Measurements from ENCODE around the gene LTC4S.

- TF ChIP-seq, protein P1, sequence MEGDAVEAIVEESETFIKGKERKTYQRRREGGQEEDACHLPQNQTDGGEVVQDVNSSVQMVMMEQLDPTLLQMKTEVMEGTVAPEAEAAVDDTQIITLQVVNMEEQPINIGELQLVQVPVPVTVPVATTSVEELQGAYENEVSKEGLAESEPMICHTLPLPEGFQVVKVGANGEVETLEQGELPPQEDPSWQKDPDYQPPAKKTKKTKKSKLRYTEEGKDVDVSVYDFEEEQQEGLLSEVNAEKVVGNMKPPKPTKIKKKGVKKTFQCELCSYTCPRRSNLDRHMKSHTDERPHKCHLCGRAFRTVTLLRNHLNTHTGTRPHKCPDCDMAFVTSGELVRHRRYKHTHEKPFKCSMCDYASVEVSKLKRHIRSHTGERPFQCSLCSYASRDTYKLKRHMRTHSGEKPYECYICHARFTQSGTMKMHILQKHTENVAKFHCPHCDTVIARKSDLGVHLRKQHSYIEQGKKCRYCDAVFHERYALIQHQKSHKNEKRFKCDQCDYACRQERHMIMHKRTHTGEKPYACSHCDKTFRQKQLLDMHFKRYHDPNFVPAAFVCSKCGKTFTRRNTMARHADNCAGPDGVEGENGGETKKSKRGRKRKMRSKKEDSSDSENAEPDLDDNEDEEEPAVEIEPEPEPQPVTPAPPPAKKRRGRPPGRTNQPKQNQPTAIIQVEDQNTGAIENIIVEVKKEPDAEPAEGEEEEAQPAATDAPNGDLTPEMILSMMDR (IDR thresholded peaks at IDR 0.05; ENCODE audit: low read depth, low read length, missing input control) = no peak
- TF ChIP-seq, protein P2, sequence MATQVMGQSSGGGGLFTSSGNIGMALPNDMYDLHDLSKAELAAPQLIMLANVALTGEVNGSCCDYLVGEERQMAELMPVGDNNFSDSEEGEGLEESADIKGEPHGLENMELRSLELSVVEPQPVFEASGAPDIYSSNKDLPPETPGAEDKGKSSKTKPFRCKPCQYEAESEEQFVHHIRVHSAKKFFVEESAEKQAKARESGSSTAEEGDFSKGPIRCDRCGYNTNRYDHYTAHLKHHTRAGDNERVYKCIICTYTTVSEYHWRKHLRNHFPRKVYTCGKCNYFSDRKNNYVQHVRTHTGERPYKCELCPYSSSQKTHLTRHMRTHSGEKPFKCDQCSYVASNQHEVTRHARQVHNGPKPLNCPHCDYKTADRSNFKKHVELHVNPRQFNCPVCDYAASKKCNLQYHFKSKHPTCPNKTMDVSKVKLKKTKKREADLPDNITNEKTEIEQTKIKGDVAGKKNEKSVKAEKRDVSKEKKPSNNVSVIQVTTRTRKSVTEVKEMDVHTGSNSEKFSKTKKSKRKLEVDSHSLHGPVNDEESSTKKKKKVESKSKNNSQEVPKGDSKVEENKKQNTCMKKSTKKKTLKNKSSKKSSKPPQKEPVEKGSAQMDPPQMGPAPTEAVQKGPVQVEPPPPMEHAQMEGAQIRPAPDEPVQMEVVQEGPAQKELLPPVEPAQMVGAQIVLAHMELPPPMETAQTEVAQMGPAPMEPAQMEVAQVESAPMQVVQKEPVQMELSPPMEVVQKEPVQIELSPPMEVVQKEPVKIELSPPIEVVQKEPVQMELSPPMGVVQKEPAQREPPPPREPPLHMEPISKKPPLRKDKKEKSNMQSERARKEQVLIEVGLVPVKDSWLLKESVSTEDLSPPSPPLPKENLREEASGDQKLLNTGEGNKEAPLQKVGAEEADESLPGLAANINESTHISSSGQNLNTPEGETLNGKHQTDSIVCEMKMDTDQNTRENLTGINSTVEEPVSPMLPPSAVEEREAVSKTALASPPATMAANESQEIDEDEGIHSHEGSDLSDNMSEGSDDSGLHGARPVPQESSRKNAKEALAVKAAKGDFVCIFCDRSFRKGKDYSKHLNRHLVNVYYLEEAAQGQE (IDR thresholded peaks at IDR 0.05) = no peak
Measured at GRCh38 chr5:179792612-179793467, 946 bp upstream of the LTC4S start.
